A673 (cell line): Measurements from ENCODE around the gene PHRF1.

Experiments used
- CTCF ChIP-seq: fragments of 300-800, 200-600 bp; sonication (generic); conservative IDR thresholded peaks from 2 replicates; pipeline ENCODE4 v1.5.1; 2017; ENCODE audit warnings: low read depth, mild to moderate bottlenecking, antibody characterized with exemption, low read length, moderate library complexity, mixed read lengths
- EZH2 ChIP-seq: fragments of 200-600 bp; sonication (generic); IDR thresholded peaks from 2 replicates; pipeline ENCODE4 v1.6.1; 2017; ENCODE audit warnings: borderline replicate concordance, low read depth, mild to moderate bottlenecking, mixed read lengths, antibody characterized with exemption, low read length; ENCODE audit not compliant: poor library complexity, severe bottlenecking

GRCh38 chr11:624705-625635, 48.7 kb downstream of the PHRF1 start, which contains the start of gene CDHR5:
- no peak for TF ChIP-seq EZH2
- no peak for TF ChIP-seq CTCF
